SU-DHL-6 (cell line): ENCODE measurements around the gene SERTAD2.
A peak's percentile ranks its signal among the peaks of the same experiment; 100 is the strongest.

Source experiments
- H2AFZ ChIP-seq: fragments of 200-600 bp; sonication (generic); 2 replicates; pipeline ENCODE4 v1.6.1; 2014; ENCODE audit warnings: low read depth, mild to moderate bottlenecking, moderate library complexity, mixed read lengths, antibody characterized with exemption, low read length; ENCODE audit not compliant: severe bottlenecking
- H3F3A ChIP-seq: fragments of 200-600 bp; shearing (Covaris generic); 2 replicates; pipeline ENCODE4 v1.6.0; 2016; ENCODE audit warnings: antibody characterized with exemption, mild to moderate bottlenecking; ENCODE audit not compliant: insufficient read depth
- H3K27ac ChIP-seq: fragments of 200-600 bp; sonication (generic); 2 replicates; pipeline ENCODE4 v1.5.1; 2016; ENCODE audit warnings: low read depth, mild to moderate bottlenecking, low read length, moderate library complexity, mixed read lengths
- H3K27me3 ChIP-seq: fragments of 200-600 bp; sonication (generic), shearing (Covaris generic); 2 replicates; pipeline ENCODE4 v1.6.0; 2014; ENCODE audit warnings: mild to moderate bottlenecking, low read length
- H3K36me3 ChIP-seq: fragments of 200-600 bp; sonication (generic); 2 replicates; pipeline ENCODE4 v1.6.1; 2014; ENCODE audit warnings: mild to moderate bottlenecking, low read length, mixed read lengths
- H3K4me2 ChIP-seq: fragments of 300-600, 200-600 bp; shearing (Covaris generic), sonication (generic); 2 replicates; pipeline ENCODE4 v1.6.0; 2014; ENCODE audit warnings: low read length, low read depth, mild to moderate bottlenecking; ENCODE audit not compliant: poor library complexity, severe bottlenecking
- H3K4me3 ChIP-seq: fragments of 200-600 bp; sonication (generic); 2 replicates; pipeline ENCODE4 v1.5.1; 2014; ENCODE audit warnings: antibody characterized with exemption, low read length, mild to moderate bottlenecking, mixed read lengths; ENCODE audit not compliant: insufficient read depth, poor library complexity, severe bottlenecking
- H3K79me2 ChIP-seq: fragments of 200-600 bp; sonication (generic); 2 replicates; pipeline ENCODE4 v1.6.1; 2014; ENCODE audit warnings: mild to moderate bottlenecking, low read length, moderate library complexity; ENCODE audit not compliant: insufficient read depth
- H3K9ac ChIP-seq: fragments of 200-600 bp; sonication (generic); 2 replicates; pipeline ENCODE4 v1.7.0; 2014; ENCODE audit warnings: mild to moderate bottlenecking, low read length
- H3K9me2 ChIP-seq: fragments of 200-600 bp; sonication (generic); replicated peaks from 2 replicates; pipeline ENCODE4 v1.6.1; 2014; ENCODE audit warnings: low read length; ENCODE audit not compliant: insufficient read depth
- H3K9me3 ChIP-seq: fragments of 200-600 bp; sonication (generic); 2 replicates; pipeline ENCODE4 v1.6.1; 2014; ENCODE audit warnings: low read length, mixed read lengths; ENCODE audit not compliant: insufficient read depth
- H4K20me1 ChIP-seq: fragments of 200-600 bp; sonication (generic); 2 replicates; pipeline ENCODE4 v1.6.1; 2014; ENCODE audit warnings: low read depth, mild to moderate bottlenecking, antibody characterized with exemption, low read length, moderate library complexity, mixed read lengths
- EZH2phosphoT487 ChIP-seq: fragments of 200-600 bp; sonication (generic), shearing (Covaris generic); conservative IDR thresholded peaks from 2 replicates; pipeline ENCODE4 v1.6.1; 2018; ENCODE audit warnings: mild to moderate bottlenecking, antibody characterized with exemption, low read length, moderate library complexity, mixed read lengths
- TF ChIP-seq, protein P1 (sequence below): fragments of 200-600 bp; sonication (generic); IDR thresholded peaks from one replicate; pipeline ENCODE4 v1.5.1; 2017; ENCODE audit warnings: antibody characterized with exemption, mild to moderate bottlenecking, low read length, moderate library complexity; ENCODE audit not compliant: insufficient read depth, poor library complexity, severe bottlenecking

The SERTAD2 gene

DNA sequence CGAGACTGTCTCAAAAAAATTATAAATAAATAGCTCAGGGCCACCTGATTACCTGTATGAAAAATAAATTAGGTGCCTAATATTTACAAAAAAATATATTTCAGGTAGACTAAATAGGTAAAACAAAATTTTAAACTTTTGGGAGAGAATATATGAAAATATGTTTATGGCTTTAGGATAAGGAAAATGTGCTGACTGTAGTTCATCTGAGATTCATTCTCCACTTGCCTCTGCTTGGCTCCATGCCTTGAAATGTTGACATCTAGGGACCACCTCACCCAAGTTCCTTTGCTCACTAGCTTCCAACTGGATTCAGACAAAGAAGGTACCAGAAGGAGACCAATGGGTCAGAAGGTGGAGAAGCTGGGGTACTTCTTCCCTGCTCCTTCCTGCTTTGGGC, 9.7 kb upstream of the SERTAD2 start:
- no peak overlapping the region for H3K4me2 ChIP-seq
- TF ChIP-seq, protein P1, sequence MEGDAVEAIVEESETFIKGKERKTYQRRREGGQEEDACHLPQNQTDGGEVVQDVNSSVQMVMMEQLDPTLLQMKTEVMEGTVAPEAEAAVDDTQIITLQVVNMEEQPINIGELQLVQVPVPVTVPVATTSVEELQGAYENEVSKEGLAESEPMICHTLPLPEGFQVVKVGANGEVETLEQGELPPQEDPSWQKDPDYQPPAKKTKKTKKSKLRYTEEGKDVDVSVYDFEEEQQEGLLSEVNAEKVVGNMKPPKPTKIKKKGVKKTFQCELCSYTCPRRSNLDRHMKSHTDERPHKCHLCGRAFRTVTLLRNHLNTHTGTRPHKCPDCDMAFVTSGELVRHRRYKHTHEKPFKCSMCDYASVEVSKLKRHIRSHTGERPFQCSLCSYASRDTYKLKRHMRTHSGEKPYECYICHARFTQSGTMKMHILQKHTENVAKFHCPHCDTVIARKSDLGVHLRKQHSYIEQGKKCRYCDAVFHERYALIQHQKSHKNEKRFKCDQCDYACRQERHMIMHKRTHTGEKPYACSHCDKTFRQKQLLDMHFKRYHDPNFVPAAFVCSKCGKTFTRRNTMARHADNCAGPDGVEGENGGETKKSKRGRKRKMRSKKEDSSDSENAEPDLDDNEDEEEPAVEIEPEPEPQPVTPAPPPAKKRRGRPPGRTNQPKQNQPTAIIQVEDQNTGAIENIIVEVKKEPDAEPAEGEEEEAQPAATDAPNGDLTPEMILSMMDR: no peak
- no peak for TF ChIP-seq EZH2phosphoT487
- H3K9ac ChIP-seq: no peak overlapping the region
- H3K27me3 ChIP-seq: no peaks in the 10 kb centered on the region
- H3K4me3 ChIP-seq: no peak overlapping the region
- peaks cover 41% of the 10 kb centered on the region for H3F3A ChIP-seq
- H2AFZ ChIP-seq: no peak overlapping the region
- H3K9me2 ChIP-seq: no peaks in the 10 kb centered on the region
- H4K20me1 ChIP-seq: no peaks in the 10 kb centered on the region
- peak overlapping the region; percentile 42 for H3K27ac ChIP-seq
- peaks cover 7% of the 10 kb centered on the region; the same call in 1 of the 2 replicates for H3K79me2 ChIP-seq
- no peaks in the 10 kb centered on the region for H3K36me3 ChIP-seq
- H3K9me3 ChIP-seq: no peaks in the 10 kb centered on the region

DNA sequence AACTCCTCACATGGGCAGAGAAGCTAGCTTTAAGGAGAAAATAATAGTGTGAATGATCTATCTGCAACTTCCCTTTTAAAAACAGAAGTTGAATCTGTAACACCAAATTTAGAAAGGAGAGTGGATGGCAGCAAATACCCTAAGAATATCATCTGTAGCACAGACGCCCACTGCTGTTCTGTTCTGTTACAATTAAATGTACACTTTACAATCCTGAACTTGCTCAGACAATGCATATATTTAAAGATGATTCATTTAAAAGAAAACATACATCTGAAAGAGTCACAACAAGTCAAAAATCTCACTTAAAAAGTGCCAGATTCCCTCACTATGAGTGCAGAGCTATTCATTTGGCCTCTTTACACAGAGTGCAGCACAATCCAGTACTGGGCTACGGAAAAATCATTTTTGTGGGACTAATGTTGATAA, 8.0 kb upstream of the SERTAD2 start:
- Histone ChIP-seq H3K9ac (peak overlapping the region; percentile 47), H3K4me3 (peak overlapping the region; percentile 30), H3K36me3 (no peaks in the 10 kb centered on the region), H3K27me3 (no peaks in the 10 kb centered on the region), H3K9me3 (no peaks in the 10 kb centered on the region), H3K9me2 (no peaks in the 10 kb centered on the region), H3K4me2 (peak overlapping the region; percentile 95), H2AFZ (no peak overlapping the region), H3F3A (peaks cover 48% of the 10 kb centered on the region), H3K79me2 (peaks cover 7% of the 10 kb centered on the region; the same call in 1 of the 2 replicates), H4K20me1 (no peaks in the 10 kb centered on the region), H3K27ac (peak overlapping the region; percentile 95)
- no peak for TF ChIP-seq EZH2phosphoT487
- TF ChIP-seq, protein P1: peak; percentile 22

DNA sequence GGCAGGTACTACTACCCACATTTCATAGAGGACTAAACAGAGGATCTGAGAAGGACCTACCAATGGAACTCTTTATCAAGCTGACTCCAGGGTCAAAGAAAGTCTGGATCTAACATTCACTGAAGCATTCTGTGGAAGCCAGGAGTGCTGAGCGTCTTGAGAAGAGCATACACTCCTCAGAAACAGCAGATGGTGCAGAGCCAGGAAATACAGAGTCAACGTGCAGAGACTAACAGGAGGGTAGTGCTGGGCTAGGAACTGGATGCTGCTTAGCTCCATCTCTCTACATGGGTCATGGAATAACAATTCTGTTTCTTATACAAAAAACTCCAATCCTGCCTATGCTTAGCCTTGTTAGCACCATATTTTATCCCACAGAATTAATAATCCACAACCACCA, 5.5 kb upstream of the SERTAD2 start:
- Histone ChIP-seq H3K27me3 (no peaks in the 10 kb centered on the region), H2AFZ (no peak overlapping the region), H3K27ac (peak overlapping the region; percentile 95), H4K20me1 (no peaks in the 10 kb centered on the region), H3K79me2 (peaks cover 19% of the 10 kb centered on the region), H3K36me3 (no peaks in the 10 kb centered on the region), H3K9me2 (no peaks in the 10 kb centered on the region), H3K4me3 (no peak overlapping the region), H3K9me3 (no peaks in the 10 kb centered on the region), H3F3A (peaks cover 67% of the 10 kb centered on the region), H3K4me2 (peak overlapping the region; percentile 95), H3K9ac (peak overlapping the region; percentile 94)
- TF ChIP-seq EZH2phosphoT487: no peak
- TF ChIP-seq, protein P1: no peak

DNA sequence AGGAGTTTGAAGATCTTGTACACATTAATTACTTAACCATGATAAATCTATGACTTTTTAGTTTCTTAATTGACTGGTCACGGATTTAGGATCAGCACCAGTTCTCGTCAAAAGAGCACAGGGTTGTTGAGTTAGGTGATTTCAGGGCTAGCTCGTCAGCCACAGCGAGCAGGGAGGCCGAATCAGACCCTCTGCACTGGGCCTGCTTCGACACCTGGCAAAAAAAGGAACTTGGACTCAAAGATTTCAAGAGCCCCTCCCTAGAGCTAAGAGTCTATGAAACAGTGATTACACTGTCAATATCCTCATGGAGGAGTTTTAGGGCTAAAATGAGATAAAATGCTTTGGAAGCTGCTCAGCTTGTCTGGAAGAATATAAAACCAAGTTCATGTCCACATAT, 4.6 kb upstream of the SERTAD2 start:
- Histone ChIP-seq H3K4me3 (peak overlapping the region; percentile 11), H2AFZ (no peak overlapping the region), H3F3A (peaks cover 67% of the 10 kb centered on the region), H3K27ac (peak overlapping the region; percentile 95), H3K79me2 (peaks cover 23% of the 10 kb centered on the region), H3K9me3 (no peaks in the 10 kb centered on the region), H4K20me1 (no peaks in the 10 kb centered on the region), H3K27me3 (no peaks in the 10 kb centered on the region), H3K9me2 (no peaks in the 10 kb centered on the region), H3K4me2 (peak overlapping the region; percentile 95), H3K9ac (peak overlapping the region; percentile 94), H3K36me3 (no peaks in the 10 kb centered on the region)
- TF ChIP-seq EZH2phosphoT487: no peak
- TF ChIP-seq, protein P1: no peak
